Upper lobe of right lung (tissue), 1 donor: Measurements from ENCODE around the gene CT47C1. TPM values are rescaled to one million over a fixed set of nuclear protein-coding genes. Genes with fewer than 3 reads are reported as not detected.

ENCODE experiments used
- ATAC-seq: fragments of 200-7000 bp; cut with Tn5 transposase; one replicate; pipeline ENCODE4 v1.9.1; 2020; ENCODE audit warnings: mild to moderate bottlenecking, moderate library complexity
- DNase-seq: peaks from one replicate; pipeline ENCODE4 v3.0.0-alpha.2; 2020
- H3K27ac ChIP-seq: fragments of 200-600 bp; one replicate; pipeline ENCODE4 v1.8.0; 2022
- H3K27me3 ChIP-seq: fragments of 200-600 bp; one replicate; pipeline ENCODE4 v1.8.0; 2022; ENCODE audit warnings: mild to moderate bottlenecking
- H3K36me3 ChIP-seq: fragments of 200-600 bp; one replicate; pipeline ENCODE4 v1.8.0; 2022
- H3K4me1 ChIP-seq: fragments of 200-600 bp; one replicate; pipeline ENCODE4 v1.8.0; 2022
- H3K4me3 ChIP-seq: fragments of 200-600 bp; one replicate; pipeline ENCODE4 v1.8.0; 2022; ENCODE audit warnings: mild to moderate bottlenecking
- H3K9me3 ChIP-seq: fragments of 200-600 bp; one replicate; pipeline ENCODE4 v1.8.0; 2022
- CTCF ChIP-seq: fragments of 200-600 bp; IDR thresholded peaks from one replicate; pipeline ENCODE4 v1.8.0; 2022; ENCODE audit warnings: antibody characterized with exemption
- intact Hi-C: fragments of 100-400 bp; cut with DNase I; formaldehyde crosslinking; loops from one replicate; pipeline ENCODE4 v1.11.0; 2022
- total RNA-seq: library from RNA; stranded (reverse); fragmentation: NEBNext Ultra II Directional; extraction: Animal tissue kit (Norgen Biotek cat#: 25700); gene quantifications from one replicate; pipeline ENCODE4 v1.2.1, GENCODE V29; 2021
- donor health status: DM: no; HTN: yes; CAD: no; lungs with severe emphysema.

The CT47C1 gene
- total RNA-seq, 1 donor from 2014 or later: not detected

GRCh38 chrX:119093991-119094735 lies 21.4 kb downstream of the CT47C1 start:
- Histone ChIP-seq H3K27me3 (no peaks in the 10 kb centered on the region), H3K4me1 (no peaks in the 10 kb centered on the region), H3K9me3 (no peaks in the 10 kb centered on the region), H3K4me3 (no peak overlapping the region), H3K36me3 (no peaks in the 10 kb centered on the region), H3K27ac (no peak overlapping the region)
- intact Hi-C loops: no loop called here
- DNase-seq (no peak), ATAC-seq (no peak)
- no peak for TF ChIP-seq CTCF

GRCh38 chrX:119094819-119095218 lies 22.0 kb downstream of the CT47C1 start:
- Histone ChIP-seq H3K4me1 (no peaks in the 10 kb centered on the region), H3K27ac (no peak overlapping the region), H3K4me3 (no peak overlapping the region), H3K36me3 (no peaks in the 10 kb centered on the region), H3K9me3 (no peaks in the 10 kb centered on the region), H3K27me3 (no peaks in the 10 kb centered on the region)
- ATAC-seq (no peak), DNase-seq (no peak)
- TF ChIP-seq CTCF: no peak
- intact Hi-C loops: no loop called here

GRCh38 chrX:119095936-119096335 lies 23.1 kb downstream of the CT47C1 start:
- intact Hi-C loops: no loop called here
- Histone ChIP-seq H3K36me3 (no peaks in the 10 kb centered on the region), H3K27ac (no peak overlapping the region), H3K27me3 (no peaks in the 10 kb centered on the region), H3K9me3 (no peaks in the 10 kb centered on the region), H3K4me3 (no peak overlapping the region), H3K4me1 (no peaks in the 10 kb centered on the region)
- TF ChIP-seq CTCF: no peak
- no peak for ATAC-seq
- no peak for DNase-seq

- intact Hi-C loops: no loop called here
- no peak for ATAC-seq
- no peak for TF ChIP-seq CTCF
- H3K36me3 ChIP-seq: no peaks in the 10 kb centered on the region
- no peak for DNase-seq
- H3K9me3 ChIP-seq: no peaks in the 10 kb centered on the region
- H3K4me1 ChIP-seq: no peaks in the 10 kb centered on the region
- no peak overlapping the region for H3K27ac ChIP-seq
- no peaks in the 10 kb centered on the region for H3K27me3 ChIP-seq
- H3K4me3 ChIP-seq: no peak overlapping the region
Observed at GRCh38 chrX:119101168-119101567, 28.4 kb downstream of the CT47C1 start.

- intact Hi-C loops: no loop called here
Observed at GRCh38 chrX:119105826-119106225, 33.0 kb downstream of the CT47C1 start.

More at GRCh38 chrX:119105826-119106225, 33.0 kb downstream of the CT47C1 start:
- no peak overlapping the region for H3K4me3 ChIP-seq
- H3K36me3 ChIP-seq: no peaks in the 10 kb centered on the region
- no peaks in the 10 kb centered on the region for H3K9me3 ChIP-seq
- ATAC-seq (no peak), DNase-seq (no peak)
- TF ChIP-seq CTCF: no peak
- H3K27ac ChIP-seq: no peak overlapping the region
- no peaks in the 10 kb centered on the region for H3K4me1 ChIP-seq
- H3K27me3 ChIP-seq: no peaks in the 10 kb centered on the region
